GM12875 (cell line): ENCODE data around the gene RBM23.
A peak's percentile ranks its signal among the peaks of the same experiment; 100 is the strongest.
"Not testable (repeated sequence)": the region's sequence is repeated elsewhere in the genome, so short reads cannot be mapped to it uniquely, and the experiment has no call there.

ENCODE experiments used
- H3K4me3 ChIP-seq: one replicate; pipeline ENCODE4 v1.5.1; 2011; ENCODE audit warnings: low read depth, low read length, control low read depth
- CTCF ChIP-seq: IDR thresholded peaks from 2 replicates; pipeline ENCODE4 v1.5.1; 2011; ENCODE audit warnings: low read depth, mild to moderate bottlenecking, control low read depth, inconsistent platforms, low read length, moderate library complexity, borderline replicate concordance; ENCODE audit not compliant: insufficient read depth

RBM23 gene

DNA sequence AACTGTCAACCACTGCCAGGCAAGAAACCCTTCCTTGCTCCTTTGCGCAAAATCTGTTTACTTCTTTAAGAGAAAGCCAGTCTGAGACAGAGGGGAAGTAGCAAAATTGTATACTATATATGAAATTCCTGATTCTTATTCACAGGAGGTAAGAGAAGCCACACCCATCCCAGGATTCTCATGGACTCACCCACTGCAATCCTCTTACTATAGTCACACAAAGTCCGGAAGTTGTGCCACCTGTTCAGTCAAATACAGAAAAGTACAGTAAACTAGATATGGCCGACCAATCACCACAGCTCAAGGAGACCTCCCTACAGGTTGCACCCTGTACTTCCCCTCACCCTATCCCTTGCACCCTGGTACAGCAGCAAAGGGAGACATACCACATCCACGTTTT lies 7.4 kb upstream of the RBM23 start:
- no peak overlapping the region for H3K4me3 ChIP-seq
- TF ChIP-seq CTCF: no peak

GRCh38 chr14:22925513-22925912 lies 6.6 kb upstream of the RBM23 start:
- H3K4me3 ChIP-seq: no peak overlapping the region
- TF ChIP-seq CTCF: no peak

DNA sequence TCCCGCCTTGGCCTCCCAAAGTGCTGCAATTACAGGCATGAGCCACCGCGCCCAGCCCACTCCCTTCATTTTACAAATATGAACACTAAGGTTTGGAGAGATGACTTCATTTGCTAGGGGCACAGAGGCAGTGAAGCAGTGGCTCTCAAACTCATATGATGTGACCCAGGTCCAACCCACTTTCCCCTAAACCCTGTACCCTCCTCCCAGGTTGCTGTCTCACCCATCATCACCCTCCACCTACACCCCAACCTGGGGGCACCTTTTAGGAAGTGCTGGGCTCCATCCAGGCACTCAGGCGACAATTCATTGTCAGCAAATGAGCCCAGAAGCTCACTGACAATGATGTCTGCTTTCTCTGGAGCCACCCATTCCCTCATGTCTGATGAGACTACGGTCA lies 4.8 kb upstream of the RBM23 start:
- H3K4me3 ChIP-seq: no peak overlapping the region
- no peak for TF ChIP-seq CTCF

- no peak overlapping the region for H3K4me3 ChIP-seq
- TF ChIP-seq CTCF: no peak
Measured at GRCh38 chr14:22922294-22922693, 3.3 kb upstream of the RBM23 start.

GRCh38 chr14:22920697-22921096 lies 1.7 kb upstream of the RBM23 start:
- no peak for TF ChIP-seq CTCF
- no peak overlapping the region for H3K4me3 ChIP-seq

DNA sequence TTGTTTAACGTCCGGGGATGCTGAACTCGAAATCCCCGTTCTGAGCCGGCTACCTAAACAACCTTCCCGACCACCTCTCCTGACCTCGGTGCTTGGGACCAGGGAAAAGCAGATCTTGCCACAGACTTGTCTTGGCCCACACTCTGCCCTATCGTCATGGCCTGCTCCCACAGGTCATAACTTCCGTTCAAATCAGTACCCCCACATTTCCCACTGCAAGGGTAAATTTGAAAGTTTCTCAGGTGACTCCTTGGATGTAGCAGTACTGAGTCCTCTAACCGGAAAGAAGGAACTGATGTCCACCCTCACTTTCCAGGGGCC lies 612 bp upstream of the RBM23 start:
- no peak for TF ChIP-seq CTCF
- H3K4me3 ChIP-seq: peak overlapping the region; percentile 38

GRCh38 chr14:22915886-22916521 lies 2.9 kb downstream of the RBM23 start:
- no peak for TF ChIP-seq CTCF
- no peak overlapping the region for H3K4me3 ChIP-seq

DNA sequence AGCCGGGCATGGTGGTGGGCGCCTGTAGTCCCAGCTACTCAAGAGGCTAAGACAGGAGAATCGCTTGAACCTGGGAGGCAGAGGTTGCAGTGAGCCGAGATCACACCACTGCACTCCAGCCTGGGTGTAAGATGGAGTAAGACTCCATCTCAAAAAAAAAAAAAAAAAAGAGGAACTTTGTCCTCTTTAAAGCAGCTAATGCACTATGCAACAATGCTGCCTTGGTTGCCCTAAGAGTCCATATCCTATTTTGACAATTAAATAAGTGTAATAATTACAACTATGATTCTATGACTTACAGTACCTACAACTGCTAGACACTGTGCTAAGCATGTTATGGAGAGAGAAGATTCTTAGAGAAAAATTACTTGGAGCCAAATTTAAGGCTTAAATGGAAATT lies 4.1 kb downstream of the RBM23 start:
- not testable (repeated sequence) for H3K4me3 ChIP-seq
